CD4-positive, alpha-beta memory T cell (primary cell): Measurements from ENCODE around the gene CYP4Z1. TPM values are rescaled to one million over a fixed set of nuclear protein-coding genes. Genes with fewer than 3 reads are reported as not detected.
"Not testable (repeated sequence)": the region's sequence is repeated elsewhere in the genome, so short reads cannot be mapped to it uniquely, and the experiment has no call there.

Experiments
- CTCF ChIA-PET: fragments of 350-600 bp; sonication (Branson Sonifier 250); formaldehyde crosslinking; loops from one replicate; lab custom pipeline; 2021; ENCODE audit warnings: inconsistent platforms; ENCODE audit not compliant: partially characterized antibody; lab: Charles Lee
- POLR2A ChIA-PET: fragments of 350-600 bp; sonication (Branson Sonifier 250); formaldehyde crosslinking; loops from one replicate; lab custom pipeline; 2021; ENCODE audit not compliant: partially characterized antibody; lab: Charles Lee
- DNase-seq, 5 donors: peaks; one replicate each; pipeline versions ENCODE4 v3.0.0 to v3.0.0-alpha.2; 2020 to 2022; ENCODE audit warnings: mixed read lengths in 1 of 5
- H3K27ac ChIP-seq: one replicate; pipeline ENCODE4 v1.7.0; 2013; ENCODE audit warnings: low read depth, low read length
- H3K27me3 ChIP-seq: 2 replicates; pipeline ENCODE4 v1.7.0; 2013; ENCODE audit warnings: mild to moderate bottlenecking, low read length, moderate library complexity; ENCODE audit not compliant: insufficient read depth
- H3K36me3 ChIP-seq: 2 replicates; pipeline ENCODE4 v1.7.0; 2013; ENCODE audit warnings: mild to moderate bottlenecking, low read length, moderate library complexity; ENCODE audit not compliant: insufficient read depth
- H3K4me1 ChIP-seq: 2 replicates; pipeline ENCODE4 v1.7.0; 2013; ENCODE audit warnings: mild to moderate bottlenecking, low read length, moderate library complexity; ENCODE audit not compliant: insufficient read depth
- H3K4me3 ChIP-seq, 2 donors: one replicate each; pipeline ENCODE4 v1.7.0; 2013; ENCODE audit warnings: low read length in 2 of 2, mild to moderate bottlenecking in 1 of 2
- H3K9me3 ChIP-seq, 2 donors: one replicate each; pipeline ENCODE4 v1.7.0; 2013; ENCODE audit warnings: low read length in 2 of 2, control low read depth in 1 of 2; ENCODE audit not compliant: control insufficient read depth in 1 of 2
- H3K27ac Mint-ChIP-seq, 7 donors: one replicate each; pipeline ENCODE4 v1.8.0; 2020 to 2021; ENCODE audit warnings: mixed read lengths in 7 of 7, mild to moderate bottlenecking in 6 of 7, inconsistent platforms in 3 of 7, moderate library complexity in 3 of 7
- H3K27me3 Mint-ChIP-seq, 2 donors: one replicate each; pipeline ENCODE4 v1.8.0; 2020 to 2021; ENCODE audit warnings: mixed read lengths in 2 of 2
- H3K36me3 Mint-ChIP-seq, 2 donors: one replicate each; pipeline ENCODE4 v1.8.0; 2020 to 2021; ENCODE audit warnings: mixed read lengths in 2 of 2, inconsistent platforms in 1 of 2, mild to moderate bottlenecking in 1 of 2
- H3K4me1 Mint-ChIP-seq, 4 donors: one replicate each; pipeline ENCODE4 v1.8.0; 2020 to 2021; ENCODE audit warnings: mixed read lengths in 4 of 4, mild to moderate bottlenecking in 1 of 4
- H3K4me3 Mint-ChIP-seq, 8 donors: one replicate each; pipeline ENCODE4 v1.8.0; 2020 to 2021; ENCODE audit warnings: mixed read lengths in 8 of 8, mild to moderate bottlenecking in 7 of 8, moderate library complexity in 6 of 8, inconsistent platforms in 3 of 8
- H3K9me3 Mint-ChIP-seq, 8 donors: one replicate each; pipeline ENCODE4 v1.8.0; 2020 to 2021; ENCODE audit warnings: mixed read lengths in 8 of 8, mild to moderate bottlenecking in 5 of 8, inconsistent platforms in 3 of 8, moderate library complexity in 1 of 8
- intact Hi-C: fragments of 100-400 bp; cut with micrococcal nuclease; formaldehyde crosslinking; loops from one replicate; pipeline ENCODE4 v1.15.1; 2023
- polyA plus RNA-seq, 2 donors: library from polyadenylated mRNA; unstranded; fragments of 300-500 nt; fragmentation: Illumina TruSeq; gene quantifications; one replicate each; pipeline ENCODE4 v1.2.3, GENCODE V29; 2021
- total RNA-seq, 2 experiments: library from RNA; stranded (reverse); gene quantifications; one replicate each; pipeline ENCODE4 v1.2.3, GENCODE V29; 2021

Gene CYP4Z1
- total and polyA plus RNA-seq, 4 experiments from 2014 or later = not detected

DNA sequence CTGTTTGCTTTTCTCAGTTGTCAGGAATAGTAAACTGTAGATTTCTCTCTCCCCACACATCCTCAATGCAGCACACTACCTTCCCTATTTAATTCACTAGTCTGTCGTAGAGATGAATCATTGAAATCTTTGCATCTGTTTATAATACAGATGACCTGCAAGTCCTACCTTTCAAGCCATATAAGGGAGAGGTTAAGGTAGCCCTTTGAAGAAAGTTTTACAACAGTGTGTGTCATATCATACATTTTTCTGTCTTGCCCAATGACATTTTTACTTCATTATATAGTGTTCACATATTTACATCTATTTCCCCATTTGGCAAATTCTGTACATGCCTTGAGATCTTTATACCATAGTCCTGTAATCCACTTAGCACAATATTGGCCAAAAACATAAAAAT, 79.5 kb downstream of the CYP4Z1 start:
- H3K4me3 ChIP-seq, H3K9me3 Mint-ChIP-seq, intact Hi-C loops, H3K4me1 Mint-ChIP-seq, CTCF ChIA-PET, H3K9me3 ChIP-seq, DNase-seq, H3K4me3 Mint-ChIP-seq, H3K36me3 Mint-ChIP-seq, H3K27ac ChIP-seq, POLR2A ChIA-PET, H3K4me1 ChIP-seq, H3K27ac Mint-ChIP-seq, H3K27me3 ChIP-seq, H3K36me3 ChIP-seq: not testable (repeated sequence)
- peaks cover 12 to 29% of the 10 kb centered on the region in 2 donors for H3K27me3 Mint-ChIP-seq

DNA sequence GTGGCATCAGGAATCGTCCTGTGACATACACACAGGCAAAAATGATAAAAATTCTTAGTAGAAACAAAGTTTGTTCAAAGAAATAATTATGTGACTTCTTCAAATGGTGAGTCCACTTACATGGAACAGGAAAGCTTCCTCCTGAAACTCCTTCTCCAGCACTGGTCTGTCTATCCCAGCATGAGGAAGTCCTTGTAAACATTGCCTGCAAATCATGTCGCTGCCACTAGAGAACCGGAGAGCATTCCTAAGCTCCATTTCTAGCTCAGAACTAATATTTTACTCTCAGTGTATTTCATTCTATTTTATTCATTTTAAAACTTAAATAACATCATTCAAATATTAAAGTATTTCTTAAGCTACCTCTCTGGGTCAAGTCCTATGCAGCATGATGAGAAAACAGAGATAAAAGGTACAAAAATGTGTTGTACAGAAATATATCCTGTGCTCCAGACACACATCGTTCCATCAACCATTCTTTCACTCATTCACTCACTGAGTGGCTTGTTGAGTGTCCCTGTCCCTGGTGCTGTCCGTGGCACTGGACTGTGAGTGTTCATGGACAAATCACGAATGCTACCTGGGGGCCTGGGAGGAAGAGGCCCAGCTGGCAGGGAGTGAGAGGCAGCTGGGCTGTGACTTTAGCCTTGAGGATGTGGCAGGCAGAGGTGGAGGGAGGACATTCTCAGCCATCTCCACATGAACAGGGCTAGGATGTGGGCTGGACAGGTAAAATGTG, 80.2 kb downstream of the CYP4Z1 start:
- Mint-ChIP-seq H3K9me3 (peaks cover 0 to 4% (median 0%) of the 10 kb centered on the region in 8 donors), H3K27ac (no peak overlapping the region), H3K4me1 (no peaks in the 10 kb centered on the region), H3K27me3 (peaks cover 17 to 30% of the 10 kb centered on the region in 2 donors), H3K4me3 (no peak overlapping the region), H3K36me3 (no peaks in the 10 kb centered on the region)
- DNase-seq = no peak
- Histone ChIP-seq H3K27me3 (no peaks in the 10 kb centered on the region), H3K9me3 (no peaks in the 10 kb centered on the region), H3K4me1 (no peaks in the 10 kb centered on the region), H3K4me3 (no peak overlapping the region), H3K27ac (no peak overlapping the region), H3K36me3 (no peaks in the 10 kb centered on the region)
- intact Hi-C loops = no loop called here
- ChIA-PET CTCF (no interaction called here), POLR2A (no interaction called here)

DNA sequence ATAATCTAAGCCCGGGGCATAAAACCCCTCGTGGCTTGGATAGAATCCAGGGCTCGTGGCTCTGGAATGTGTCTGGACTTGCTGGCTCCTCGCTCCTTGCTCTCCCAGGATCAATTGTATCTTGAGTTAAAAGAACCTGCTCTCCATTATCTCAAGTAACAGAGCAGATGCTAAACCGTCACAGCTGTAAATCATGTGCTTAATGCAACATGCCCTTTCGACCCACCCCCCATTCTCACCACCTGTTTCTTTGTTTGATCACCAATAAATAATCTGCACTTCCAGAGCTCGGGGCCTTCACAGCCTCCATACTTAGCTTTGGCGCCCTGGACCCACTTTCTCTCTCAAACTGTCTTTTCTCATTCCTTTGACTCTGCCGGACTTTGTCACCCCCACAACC, 82.1 kb downstream of the CYP4Z1 start:
- H3K27ac Mint-ChIP-seq, H3K4me1 Mint-ChIP-seq, POLR2A ChIA-PET, DNase-seq, H3K27ac ChIP-seq, H3K4me3 Mint-ChIP-seq, H3K36me3 ChIP-seq, H3K4me1 ChIP-seq, H3K4me3 ChIP-seq, CTCF ChIA-PET, H3K9me3 Mint-ChIP-seq, H3K9me3 ChIP-seq, H3K27me3 ChIP-seq, H3K36me3 Mint-ChIP-seq, intact Hi-C loops: not testable (repeated sequence)
- peaks cover 24 to 35% of the 10 kb centered on the region in 2 donors for H3K27me3 Mint-ChIP-seq

DNA sequence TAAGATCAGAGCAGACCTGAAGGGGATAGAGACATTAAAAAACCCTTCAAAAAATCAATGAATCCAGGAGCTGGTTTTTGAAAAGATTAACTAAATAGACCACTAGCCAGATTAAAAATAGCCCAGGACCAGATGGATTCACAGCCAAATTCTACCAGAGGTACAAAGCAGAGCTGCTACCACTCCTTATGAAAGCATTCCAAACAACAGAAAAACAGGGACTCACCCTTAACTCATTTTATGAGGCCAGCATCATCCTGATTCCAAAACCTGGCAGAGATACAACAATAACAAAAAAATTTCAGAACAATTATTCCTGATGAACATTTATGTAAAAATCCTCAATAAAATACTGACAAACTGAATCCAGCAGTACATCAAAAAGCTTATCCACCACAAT, 89.4 kb downstream of the CYP4Z1 start:
- POLR2A ChIA-PET, H3K4me3 ChIP-seq, H3K27me3 ChIP-seq, H3K27ac Mint-ChIP-seq, H3K4me1 ChIP-seq, DNase-seq, intact Hi-C loops, H3K4me3 Mint-ChIP-seq, H3K27ac ChIP-seq, H3K4me1 Mint-ChIP-seq, H3K36me3 Mint-ChIP-seq, H3K36me3 ChIP-seq, H3K9me3 ChIP-seq: not testable (repeated sequence)
- Mint-ChIP-seq H3K9me3 (peaks cover 4 to 31% (median 17%) of the 10 kb centered on the region in 8 donors), H3K27me3 (peaks cover 21 to 28% of the 10 kb centered on the region in 2 donors)
- CTCF ChIA-PET = interaction anchor here (1.1 kb wide), 1 partner anchor 23 kb away, joined by 3 read pairs; no protein-coding TSS in a partner anchor

DNA sequence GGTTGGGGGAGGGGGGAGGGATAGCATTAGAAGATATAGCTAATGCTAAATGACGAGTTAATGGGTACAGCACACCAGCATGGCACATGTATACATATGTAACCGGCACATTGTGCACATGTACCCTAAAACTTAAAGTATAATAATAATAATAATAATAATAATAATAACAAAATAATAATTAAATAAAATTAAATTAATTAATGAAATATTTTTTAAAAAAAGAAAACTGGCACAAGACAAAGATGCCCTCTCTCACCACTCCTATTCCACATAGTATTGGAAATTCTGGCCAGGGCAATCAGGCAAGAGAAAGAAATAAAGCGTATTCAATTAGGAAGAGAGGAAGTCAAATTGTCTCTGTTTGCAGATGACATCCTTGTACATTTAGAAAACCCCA, 90.9 kb downstream of the CYP4Z1 start:
- Mint-ChIP-seq H3K9me3 (peaks cover 4 to 31% (median 14%) of the 10 kb centered on the region in 8 donors), H3K27me3 (peaks cover 22 to 27% of the 10 kb centered on the region in 2 donors)
- H3K4me1 Mint-ChIP-seq, H3K27ac ChIP-seq, intact Hi-C loops, H3K4me3 ChIP-seq, H3K9me3 ChIP-seq, H3K27ac Mint-ChIP-seq, H3K4me1 ChIP-seq, H3K4me3 Mint-ChIP-seq, DNase-seq, H3K27me3 ChIP-seq, CTCF ChIA-PET, H3K36me3 ChIP-seq, POLR2A ChIA-PET, H3K36me3 Mint-ChIP-seq: not testable (repeated sequence)

DNA sequence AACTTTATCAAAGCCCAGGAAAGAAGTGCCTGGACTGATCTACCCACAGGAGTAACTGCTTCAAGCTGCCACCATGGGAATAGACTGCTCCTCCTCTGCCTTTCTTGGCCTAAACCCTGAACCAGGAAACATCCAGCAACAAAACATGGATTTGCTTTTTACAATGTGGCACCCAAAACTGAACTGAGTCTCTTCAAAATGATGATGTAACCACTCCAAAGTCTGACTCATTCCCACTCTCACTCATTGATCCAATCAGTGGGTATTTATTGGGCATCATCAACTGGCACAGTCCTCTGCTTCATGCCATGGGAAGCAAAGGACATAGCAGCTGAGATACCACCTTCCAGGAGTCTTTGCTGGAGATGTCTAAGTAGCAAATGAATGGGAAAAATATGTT, 93.7 kb downstream of the CYP4Z1 start:
- H3K27me3 Mint-ChIP-seq = peaks cover 19 to 21% of the 10 kb centered on the region in 2 donors

DNA sequence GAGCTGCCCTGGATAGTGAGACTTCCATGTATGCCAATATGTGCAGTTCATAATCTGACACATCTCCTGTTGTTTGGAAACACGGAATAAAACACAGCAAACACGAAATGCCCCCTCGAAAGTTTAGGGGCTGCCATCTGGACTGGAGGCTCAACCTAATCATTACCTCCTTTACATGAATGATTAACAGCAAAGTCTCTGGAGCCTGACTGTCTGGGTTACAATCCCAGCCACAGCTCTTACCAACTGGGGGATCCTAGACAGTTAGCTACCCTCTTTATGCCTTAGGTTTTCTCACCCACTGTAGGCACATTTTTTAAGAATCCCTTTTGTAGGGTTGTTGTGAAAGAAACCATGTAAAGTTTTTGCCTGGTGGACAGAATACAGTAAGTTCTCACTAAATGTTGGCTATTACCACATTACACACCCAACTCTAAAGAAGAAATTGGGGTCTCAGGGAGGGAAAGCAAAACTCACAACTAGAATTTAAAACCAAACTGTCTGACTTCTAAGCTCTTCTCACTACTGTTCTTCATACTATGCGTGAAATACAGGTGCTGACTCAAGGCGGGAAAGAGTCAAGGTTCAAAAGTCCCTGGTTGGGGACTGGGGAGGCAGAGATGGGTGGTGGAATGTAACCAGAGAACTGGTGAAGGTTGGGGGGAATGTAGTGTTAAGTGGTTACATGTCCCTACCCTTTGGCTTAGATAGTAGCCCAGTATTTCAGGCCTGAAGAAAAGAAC, 94.4 kb downstream of the CYP4Z1 start:
- no peak for DNase-seq
- intact Hi-C loops = no loop called here
- POLR2A ChIA-PET = no interaction called here

More for the DNA sequence above, 93.7 kb downstream of the CYP4Z1 start:
- H3K4me1 ChIP-seq = no peaks in the 10 kb centered on the region
- H3K4me3 ChIP-seq = no peak overlapping the region
- peaks cover 4% of the 10 kb centered on the region for H3K27me3 ChIP-seq
- POLR2A ChIA-PET = no interaction called here
- no peaks in the 10 kb centered on the region for H3K36me3 Mint-ChIP-seq
- peaks cover 0 to 12% (median 2%) of the 10 kb centered on the region in 8 donors for H3K9me3 Mint-ChIP-seq
- no peaks in the 10 kb centered on the region for H3K36me3 ChIP-seq
- H3K4me3 Mint-ChIP-seq = no peak overlapping the region
- intact Hi-C loops = no loop called here
- no peaks in the 10 kb centered on the region for H3K4me1 Mint-ChIP-seq
- H3K9me3 ChIP-seq = no peaks in the 10 kb centered on the region
- H3K27ac Mint-ChIP-seq = no peak overlapping the region
- DNase-seq = no peak
- H3K27ac ChIP-seq = no peak overlapping the region
- CTCF ChIA-PET = no interaction called here

More for the DNA sequence above, 94.4 kb downstream of the CYP4Z1 start:
- no peak overlapping the region for H3K4me3 Mint-ChIP-seq
- Histone ChIP-seq H3K4me3 (no peak overlapping the region), H3K9me3 (no peaks in the 10 kb centered on the region), H3K4me1 (no peaks in the 10 kb centered on the region), H3K36me3 (no peaks in the 10 kb centered on the region), H3K27ac (no peak overlapping the region), H3K27me3 (peaks cover 4% of the 10 kb centered on the region)
- CTCF ChIA-PET = no interaction called here
- H3K9me3 Mint-ChIP-seq = peaks cover 0 to 6% (median 1%) of the 10 kb centered on the region in 8 donors
- H3K36me3 Mint-ChIP-seq = no peaks in the 10 kb centered on the region
- peaks cover 16 to 17% of the 10 kb centered on the region in 2 donors for H3K27me3 Mint-ChIP-seq
- H3K4me1 Mint-ChIP-seq = no peaks in the 10 kb centered on the region
- H3K27ac Mint-ChIP-seq = no peak overlapping the region
